ENCODE results near the gene ZSWIM5.
"Not testable (repeated sequence)": the region's sequence is repeated elsewhere in the genome, so short reads cannot be mapped to it uniquely, and the experiment has no call there.

ZSWIM5 gene

GRCh38 chr1:45200906-45201500 lies 5.4 kb downstream of the ZSWIM5 start:
- peak; percentile 14 for DNase-seq

GRCh38 chr1:45200435-45200834 lies 6.0 kb downstream of the ZSWIM5 start:
- DNase-seq = no peak

- no peak for DNase-seq
Observed at GRCh38 chr1:45198185-45198584, 8.2 kb downstream of the ZSWIM5 start.

GRCh38 chr1:45196863-45197262 lies 9.5 kb downstream of the ZSWIM5 start:
- no peak for DNase-seq

GRCh38 chr1:45191418-45191783 lies 15.0 kb downstream of the ZSWIM5 start:
- no peak for DNase-seq

GRCh38 chr1:45187725-45188124 lies 18.7 kb downstream of the ZSWIM5 start:
- DNase-seq = no peak

- DNase-seq = not testable (repeated sequence)
Observed at GRCh38 chr1:45179918-45180519, 26.4 kb downstream of the ZSWIM5 start.

- no peak for DNase-seq
Observed at GRCh38 chr1:45177452-45177851, 29.0 kb downstream of the ZSWIM5 start.

- DNase-seq = no peak
Observed at GRCh38 chr1:45172764-45173163, 33.6 kb downstream of the ZSWIM5 start.

GRCh38 chr1:45172005-45172404 lies 34.4 kb downstream of the ZSWIM5 start:
- DNase-seq = no peak

GRCh38 chr1:45171575-45171974 lies 34.8 kb downstream of the ZSWIM5 start:
- DNase-seq = no peak

GRCh38 chr1:45170151-45170742 lies 36.2 kb downstream of the ZSWIM5 start:
- no peak for DNase-seq

- DNase-seq = not testable (repeated sequence)
Observed at GRCh38 chr1:45167947-45168346, 38.5 kb downstream of the ZSWIM5 start.

GRCh38 chr1:45164307-45164706 lies 42.1 kb downstream of the ZSWIM5 start:
- DNase-seq = not testable (repeated sequence)

GRCh38 chr1:45163111-45163510 lies 43.3 kb downstream of the ZSWIM5 start:
- not testable (repeated sequence) for DNase-seq

GRCh38 chr1:45162041-45163035 lies 44.1 kb downstream of the ZSWIM5 start:
- DNase-seq = not testable (repeated sequence)

- DNase-seq = no peak
Observed at GRCh38 chr1:45155957-45156356, 50.4 kb downstream of the ZSWIM5 start.

GRCh38 chr1:45155423-45155822 lies 51.0 kb downstream of the ZSWIM5 start:
- no peak for DNase-seq

- no peak for DNase-seq
Observed at GRCh38 chr1:45152126-45152525, 54.3 kb downstream of the ZSWIM5 start.

- DNase-seq = no peak
Observed at GRCh38 chr1:45148209-45148825, 58.1 kb downstream of the ZSWIM5 start.

- no peak for DNase-seq
Observed at GRCh38 chr1:45146833-45147232, 59.6 kb downstream of the ZSWIM5 start.

GRCh38 chr1:45141247-45142003 lies 65.0 kb downstream of the ZSWIM5 start:
- no peak for DNase-seq

All from fibroblast of skin of scalp (primary cell).